Astrocyte (in vitro differentiated cells and primary cell): ENCODE data around the gene ATXN7. TPM values are rescaled to one million over a fixed set of nuclear protein-coding genes. Genes with fewer than 3 reads are reported as not detected.

ENCODE experiments used
- DNase-seq: peaks from one replicate; pipeline ENCODE4 v3.0.0-alpha.2; 2010; ENCODE audit warnings: low read depth
- FAIRE-seq: peaks from 2 replicates; lab custom pipeline; 2011; peaks lifted over from hg19 to GRCh38; lab: Jason Lieb, UNC
- H2AFZ ChIP-seq: 2 replicates; pipeline ENCODE4 v1.6.0; 2012; ENCODE audit warnings: low read depth, low read length, inconsistent platforms
- H3K27ac ChIP-seq: 2 replicates; pipeline ENCODE4 v1.5.1; 2011; ENCODE audit warnings: low read depth, low read length, inconsistent platforms
- H3K27me3 ChIP-seq: 2 replicates; pipeline ENCODE4 v1.6.0; 2011; ENCODE audit warnings: low read length, inconsistent platforms; ENCODE audit not compliant: insufficient read depth
- H3K36me3 ChIP-seq: 2 replicates; pipeline ENCODE4 v1.5.1; 2011; ENCODE audit warnings: low read length, inconsistent platforms; ENCODE audit not compliant: insufficient read depth
- H3K4me1 ChIP-seq: 2 replicates; pipeline ENCODE4 v1.5.1; 2011; ENCODE audit warnings: low read length, inconsistent platforms; ENCODE audit not compliant: insufficient read depth
- H3K4me2 ChIP-seq: 2 replicates; pipeline ENCODE4 v1.6.0; 2012; ENCODE audit warnings: low read length, inconsistent platforms
- H3K4me3 ChIP-seq: 2 replicates; pipeline ENCODE4 v1.5.1; 2011; ENCODE audit warnings: low read depth, mild to moderate bottlenecking, low read length, inconsistent platforms; ENCODE audit not compliant: insufficient read depth
- H3K79me2 ChIP-seq: 2 replicates; pipeline ENCODE4 v1.6.0; 2012; ENCODE audit warnings: mild to moderate bottlenecking, low read length, inconsistent platforms; ENCODE audit not compliant: insufficient read depth
- H3K9ac ChIP-seq: 2 replicates; pipeline ENCODE4 v1.6.0; 2012; ENCODE audit warnings: mild to moderate bottlenecking, low read length, inconsistent platforms
- H3K9me3 ChIP-seq: 2 replicates; pipeline ENCODE4 v1.5.1; 2012; ENCODE audit warnings: low read depth, mild to moderate bottlenecking, low read length, inconsistent platforms; ENCODE audit not compliant: insufficient read depth
- H4K20me1 ChIP-seq: 2 replicates; pipeline ENCODE4 v1.6.0; 2012; ENCODE audit warnings: low read length, inconsistent platforms; ENCODE audit not compliant: insufficient read depth
- H3K27ac Mint-ChIP-seq: one replicate; pipeline ENCODE4 v1.8.0; 2021; ENCODE audit warnings: mild to moderate bottlenecking, mixed read lengths; ENCODE audit not compliant: unreplicated experiment
- H3K27me3 Mint-ChIP-seq: one replicate; pipeline ENCODE4 v1.8.0; 2021; ENCODE audit warnings: low read depth, mixed read lengths; ENCODE audit not compliant: unreplicated experiment
- H3K36me3 Mint-ChIP-seq: one replicate; pipeline ENCODE4 v1.8.0; 2021; ENCODE audit warnings: low read depth, mixed read lengths; ENCODE audit not compliant: unreplicated experiment
- H3K4me1 Mint-ChIP-seq: one replicate; pipeline ENCODE4 v1.8.0; 2021; ENCODE audit warnings: low read depth, mixed read lengths; ENCODE audit not compliant: unreplicated experiment
- H3K4me3 Mint-ChIP-seq: one replicate; pipeline ENCODE4 v1.8.0; 2021; ENCODE audit warnings: mild to moderate bottlenecking, moderate library complexity, mixed read lengths; ENCODE audit not compliant: unreplicated experiment
- H3K9me3 Mint-ChIP-seq: one replicate; pipeline ENCODE4 v1.8.0; 2021; ENCODE audit warnings: mild to moderate bottlenecking, mixed read lengths; ENCODE audit not compliant: unreplicated experiment
- CTCF ChIP-seq: IDR thresholded peaks from 2 replicates; pipeline ENCODE4 v1.5.1; 2011; ENCODE audit warnings: low read depth, mild to moderate bottlenecking, inconsistent platforms, low read length, moderate library complexity; ENCODE audit not compliant: insufficient read depth
- EZH2 ChIP-seq: IDR thresholded peaks from 2 replicates; pipeline ENCODE4 v1.6.1; 2012; ENCODE audit warnings: mild to moderate bottlenecking, low read length, inconsistent platforms; ENCODE audit not compliant: insufficient read depth
- total RNA-seq: library from RNA; stranded (reverse); gene quantifications from 2 replicates; pipeline ENCODE4 v1.2.1, GENCODE V29; 2021

ATXN7 gene
- total RNA-seq, 1 donor from 2014 or later: 17.6 TPM

GRCh38 chr3:64038253-64038767 lies 174.6 kb downstream of the ATXN7 start:
- Histone ChIP-seq H4K20me1 (no peaks in the 10 kb centered on the region), H3K4me3 (no peak overlapping the region), H3K9me3 (no peaks in the 10 kb centered on the region), H3K4me2 (no peak overlapping the region), H3K36me3 (no peaks in the 10 kb centered on the region), H3K9ac (no peak overlapping the region), H3K79me2 (no peaks in the 10 kb centered on the region), H3K27ac (no peak overlapping the region), H3K27me3 (no peaks in the 10 kb centered on the region), H2AFZ (no peak overlapping the region), H3K4me1 (peaks cover 6% of the 10 kb centered on the region)
- Mint-ChIP-seq H3K36me3 (no peaks in the 10 kb centered on the region), H3K4me1 (peaks cover 15% of the 10 kb centered on the region), H3K27me3 (no peaks in the 10 kb centered on the region), H3K27ac (no peak overlapping the region), H3K9me3 (peaks cover 3% of the 10 kb centered on the region), H3K4me3 (no peak overlapping the region)
- TF ChIP-seq EZH2 (no peak), CTCF (no peak)
- DNase-seq (no peak), FAIRE-seq (no peak)

GRCh38 chr3:64039332-64039731 lies 175.7 kb downstream of the ATXN7 start:
- no peak for DNase-seq

More at GRCh38 chr3:64039332-64039731, 175.7 kb downstream of the ATXN7 start:
- no peaks in the 10 kb centered on the region for H3K27me3 Mint-ChIP-seq
- TF ChIP-seq CTCF (no peak), EZH2 (no peak)
- no peak overlapping the region for H3K27ac Mint-ChIP-seq
- peaks cover 6% of the 10 kb centered on the region for H3K4me1 ChIP-seq
- no peak for FAIRE-seq
- H3K36me3 ChIP-seq: no peaks in the 10 kb centered on the region
- H3K9me3 Mint-ChIP-seq: no peaks in the 10 kb centered on the region
- H3K27me3 ChIP-seq: no peaks in the 10 kb centered on the region
- H3K36me3 Mint-ChIP-seq: no peaks in the 10 kb centered on the region
- no peaks in the 10 kb centered on the region for H3K9me3 ChIP-seq
- H4K20me1 ChIP-seq: no peaks in the 10 kb centered on the region
- no peak overlapping the region for H3K4me3 Mint-ChIP-seq
- H3K27ac ChIP-seq: no peak overlapping the region
- H3K4me1 Mint-ChIP-seq: peaks cover 18% of the 10 kb centered on the region
- H3K4me3 ChIP-seq: no peak overlapping the region
- H3K9ac ChIP-seq: no peak overlapping the region
- H3K4me2 ChIP-seq: no peak overlapping the region
- no peak overlapping the region for H2AFZ ChIP-seq
- no peaks in the 10 kb centered on the region for H3K79me2 ChIP-seq
